Keratinocyte (primary cell): Measurements from ENCODE around the gene WDPCP.

Source experiments
- EZH2 ChIP-seq: IDR thresholded peaks from one replicate; pipeline ENCODE4 v1.6.1; 2012; ENCODE audit warnings: inconsistent platforms, mild to moderate bottlenecking, low read length, moderate library complexity
- TF ChIP-seq, protein P1 (sequence below), 3 experiments: IDR thresholded peaks in 1 of 3; conservative IDR thresholded peaks in 1 of 3; optimal IDR thresholded peaks in 1 of 3; 2 replicates in 2 of 3; 3 replicates in 1 of 3; pipeline versions ENCODE3 to v1.5.1; 2011; ENCODE audit warnings: low read length in 3 of 3, mild to moderate bottlenecking in 3 of 3, moderate library complexity in 2 of 3, control low read depth in 1 of 3, inconsistent platforms in 1 of 3; ENCODE audit not compliant: insufficient read depth in 2 of 3; ENCODE audit errors: extremely low read depth in 1 of 3

DNA sequence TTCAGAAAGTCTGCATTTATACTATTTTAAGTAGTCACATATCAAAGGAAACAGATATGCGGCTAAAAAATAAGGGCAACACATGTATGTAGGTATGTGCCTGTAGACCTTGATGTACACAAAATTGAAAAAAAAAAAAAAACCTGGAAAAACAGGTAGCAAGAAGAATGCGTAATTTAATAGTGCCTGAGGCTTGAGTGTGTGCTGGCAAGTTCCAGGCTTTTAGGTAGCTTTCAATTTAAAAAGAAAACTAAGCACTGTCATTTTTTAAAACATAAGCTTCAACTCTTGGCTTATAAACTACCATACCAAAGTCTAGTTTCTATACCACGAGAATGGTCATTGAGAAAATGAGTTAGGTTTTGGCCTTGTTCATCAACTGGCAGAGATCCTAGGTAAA is 465.4 kb downstream of the WDPCP start:
- TF ChIP-seq, protein P1, sequence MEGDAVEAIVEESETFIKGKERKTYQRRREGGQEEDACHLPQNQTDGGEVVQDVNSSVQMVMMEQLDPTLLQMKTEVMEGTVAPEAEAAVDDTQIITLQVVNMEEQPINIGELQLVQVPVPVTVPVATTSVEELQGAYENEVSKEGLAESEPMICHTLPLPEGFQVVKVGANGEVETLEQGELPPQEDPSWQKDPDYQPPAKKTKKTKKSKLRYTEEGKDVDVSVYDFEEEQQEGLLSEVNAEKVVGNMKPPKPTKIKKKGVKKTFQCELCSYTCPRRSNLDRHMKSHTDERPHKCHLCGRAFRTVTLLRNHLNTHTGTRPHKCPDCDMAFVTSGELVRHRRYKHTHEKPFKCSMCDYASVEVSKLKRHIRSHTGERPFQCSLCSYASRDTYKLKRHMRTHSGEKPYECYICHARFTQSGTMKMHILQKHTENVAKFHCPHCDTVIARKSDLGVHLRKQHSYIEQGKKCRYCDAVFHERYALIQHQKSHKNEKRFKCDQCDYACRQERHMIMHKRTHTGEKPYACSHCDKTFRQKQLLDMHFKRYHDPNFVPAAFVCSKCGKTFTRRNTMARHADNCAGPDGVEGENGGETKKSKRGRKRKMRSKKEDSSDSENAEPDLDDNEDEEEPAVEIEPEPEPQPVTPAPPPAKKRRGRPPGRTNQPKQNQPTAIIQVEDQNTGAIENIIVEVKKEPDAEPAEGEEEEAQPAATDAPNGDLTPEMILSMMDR (optimal IDR thresholded peaks at IDR 0.05 in 1 of 3, IDR thresholded peaks at IDR 0.05 in 1 of 3, conservative IDR thresholded peaks at IDR 0.05 in 1 of 3; ENCODE audit: extremely low read depth in 1 of 3, insufficient read depth in 2 of 3, low read length in 3 of 3): no peak
- no peak for TF ChIP-seq EZH2
